ENCODE data around the gene SMARCA5.

DNA sequence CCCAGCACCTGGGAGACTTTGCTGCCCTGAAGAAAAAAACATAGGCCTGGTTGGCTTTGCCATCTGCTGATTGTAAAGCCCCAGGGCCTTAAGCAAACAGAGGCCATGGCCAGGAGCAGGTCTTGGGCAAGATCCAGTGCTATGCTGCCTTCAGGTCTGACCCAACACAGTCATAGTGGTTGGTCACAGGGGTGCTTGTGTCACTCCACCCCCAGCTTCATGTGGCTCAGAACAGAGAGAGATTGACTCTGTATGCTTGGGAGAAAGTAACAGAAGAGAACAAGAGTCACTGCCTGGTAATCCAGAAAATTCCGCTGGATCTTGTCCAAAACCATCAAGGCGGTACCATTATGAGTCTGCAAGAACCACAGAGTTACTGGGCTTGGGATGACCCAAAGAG is 24.4 kb upstream of the SMARCA5 start:
- TF ChIP-seq POLR2A (IDR thresholded peaks at IDR 0.05; ENCODE audit: low read depth, low read length) (no peak), HCFC1 (IDR thresholded peaks at IDR 0.05; ENCODE audit: low read length) (no peak), CTCF (IDR thresholded peaks at IDR 0.05 in 2 of 3, conservative IDR thresholded peaks at IDR 0.05 in 1 of 3; ENCODE audit: control insufficient read depth in 2 of 3, extremely low read depth in 1 of 3, insufficient read depth in 1 of 3, low read depth in 3 of 3, low read length in 3 of 3) (no peak), CBFB (IDR thresholded peaks at IDR 0.05; ENCODE audit: low read depth) (no peak), CUX1 (IDR thresholded peaks at IDR 0.05; ENCODE audit: insufficient replicate concordance, low read depth, low read length) (no peak), CHD4 (IDR thresholded peaks at IDR 0.05) (no peak), ATF7 (IDR thresholded peaks at IDR 0.05; ENCODE audit: low read depth) (no peak), MAX (IDR thresholded peaks at IDR 0.05; ENCODE audit: low read depth, low read length) (no peak), BHLHE40 (IDR thresholded peaks at IDR 0.05; ENCODE audit: borderline replicate concordance in 1 of 2, low read depth in 2 of 2, low read length in 1 of 2) (no peak), BRCA1 (IDR thresholded peaks at IDR 0.05; ENCODE audit: low read depth, low read length) (no peak)
